Mesodermal cell (in vitro differentiated cells): ENCODE measurements around the gene EFCAB5.
"Not testable (repeated sequence)": the region's sequence is repeated elsewhere in the genome, so short reads cannot be mapped to it uniquely, and the experiment has no call there.

Experiments used
- H3K27ac ChIP-seq: 2 replicates; pipeline ENCODE4 v1.7.0; 2013; ENCODE audit warnings: mild to moderate bottlenecking, low read depth, low read length, moderate library complexity; ENCODE audit not compliant: severe bottlenecking
- H3K36me3 ChIP-seq: 2 replicates; pipeline ENCODE4 v1.7.1; 2013; ENCODE audit warnings: mild to moderate bottlenecking, low read length, moderate library complexity; ENCODE audit not compliant: control insufficient read depth, insufficient read depth
- H3K4me1 ChIP-seq: one replicate; pipeline ENCODE4 v1.7.1; 2013; ENCODE audit warnings: mild to moderate bottlenecking, low read length; ENCODE audit not compliant: insufficient read depth, control insufficient read depth, poor library complexity, severe bottlenecking
- H3K4me3 ChIP-seq: 2 replicates; pipeline ENCODE4 v1.7.0; 2013; ENCODE audit warnings: low read length, control low read depth, mild to moderate bottlenecking; ENCODE audit not compliant: insufficient read depth, poor library complexity, severe bottlenecking; ENCODE audit errors: extremely low read depth
- H3K9me3 ChIP-seq: 2 replicates; pipeline ENCODE4 v1.7.1; 2013; ENCODE audit warnings: mild to moderate bottlenecking, low read length, moderate library complexity; ENCODE audit not compliant: control insufficient read depth
- WGBS, 2 experiments: methylation state at CpG; one replicate each; pipeline ENCODE4 v1.1.5; 2013; ENCODE audit warnings: missing lambda C conversion rate in 2 of 2; ENCODE audit not compliant: insufficient coverage in 2 of 2; 5-methylcytosine and 5-hydroxymethylcytosine counted together

Gene EFCAB5

GRCh38 chr17:30005709-30006320 is 64.4 kb downstream of the EFCAB5 start:
- 43 to 61% methylated on average over 4 to 5 of the region's 8 CpGs for WGBS, 2 experiments
- peaks cover 12% of the 10 kb centered on the region for H3K4me1 ChIP-seq
- H3K9me3 ChIP-seq, result no peaks in the 10 kb centered on the region
- no peaks in the 10 kb centered on the region for H3K36me3 ChIP-seq
- no peak overlapping the region for H3K4me3 ChIP-seq
- peak overlapping the region; percentile 86 for H3K27ac ChIP-seq

GRCh38 chr17:30011934-30012333 is 70.5 kb downstream of the EFCAB5 start:
- WGBS, 2 experiments, result 92 to 100% methylated on average over 2 to 5 of the region's 10 CpGs
- not testable (repeated sequence) for H3K27ac ChIP-seq

GRCh38 chr17:30021708-30022317 is 80.4 kb downstream of the EFCAB5 start:
- Histone ChIP-seq H3K36me3 (no peaks in the 10 kb centered on the region), H3K27ac (no peak overlapping the region), H3K4me1 (no peaks in the 10 kb centered on the region), H3K4me3 (no peak overlapping the region), H3K9me3 (no peaks in the 10 kb centered on the region)
- WGBS, 2 experiments, result 100% methylated on average over 1 of the region's 4 CpGs; no CpG with 5 or more reads in 1 of the 2 experiments

More at GRCh38 chr17:30011934-30012333, 70.5 kb downstream of the EFCAB5 start:
- H3K9me3 ChIP-seq, H3K4me1 ChIP-seq, H3K36me3 ChIP-seq, H3K4me3 ChIP-seq: not testable (repeated sequence)

GRCh38 chr17:30025325-30025724 is 83.9 kb downstream of the EFCAB5 start:
- not testable (repeated sequence) for H3K4me1 ChIP-seq

GRCh38 chr17:30027676-30028075 is 86.2 kb downstream of the EFCAB5 start:
- WGBS, 2 experiments, result 80 to 83% methylated on average over 2 to 3 of the region's 4 CpGs
- H3K9me3 ChIP-seq, result no peaks in the 10 kb centered on the region
- no peak overlapping the region for H3K4me3 ChIP-seq
- H3K36me3 ChIP-seq, result no peaks in the 10 kb centered on the region
- H3K27ac ChIP-seq, result no peak overlapping the region
- no peaks in the 10 kb centered on the region for H3K4me1 ChIP-seq

More at GRCh38 chr17:30025325-30025724, 83.9 kb downstream of the EFCAB5 start:
- WGBS, 2 experiments, result no CpG with 5 or more reads among the region's 2 CpGs
- not testable (repeated sequence) for H3K36me3 ChIP-seq, H3K4me3 ChIP-seq, H3K9me3 ChIP-seq, H3K27ac ChIP-seq

- no peaks in the 10 kb centered on the region for H3K36me3 ChIP-seq
- H3K9me3 ChIP-seq, result no peaks in the 10 kb centered on the region
- no peak overlapping the region for H3K4me3 ChIP-seq
- 94 to 100% methylated on average over 1 to 3 of the region's 4 CpGs for WGBS, 2 experiments
- H3K27ac ChIP-seq, result no peak overlapping the region
- no peaks in the 10 kb centered on the region for H3K4me1 ChIP-seq
Measured at GRCh38 chr17:30031214-30031869, 89.9 kb downstream of the EFCAB5 start.

GRCh38 chr17:30035369-30035768 is 93.9 kb downstream of the EFCAB5 start:
- Histone ChIP-seq H3K4me3 (no peak overlapping the region), H3K27ac (no peak overlapping the region), H3K9me3 (peaks cover 5% of the 10 kb centered on the region), H3K36me3 (no peaks in the 10 kb centered on the region), H3K4me1 (no peaks in the 10 kb centered on the region)
- WGBS, 2 experiments, result 89% methylated on average over 1 of the region's 2 CpGs; no CpG with 5 or more reads in 1 of the 2 experiments

GRCh38 chr17:30040719-30041518 is 99.5 kb downstream of the EFCAB5 start:
- H3K4me1 ChIP-seq, H3K36me3 ChIP-seq, H3K27ac ChIP-seq, H3K4me3 ChIP-seq: not testable (repeated sequence)
- H3K9me3 ChIP-seq, result peaks cover 14% of the 10 kb centered on the region
- WGBS, 2 experiments, result 89 to 93% methylated on average over 3 of the region's 5 CpGs

- H3K4me1 ChIP-seq, result no peaks in the 10 kb centered on the region
- peaks cover 14% of the 10 kb centered on the region for H3K9me3 ChIP-seq
- H3K4me3 ChIP-seq, result no peak overlapping the region
Measured at GRCh38 chr17:30041551-30041950, 100.1 kb downstream of the EFCAB5 start.

GRCh38 chr17:30062372-30062771 is 120.9 kb downstream of the EFCAB5 start:
- Histone ChIP-seq H3K4me3 (no peak overlapping the region), H3K4me1 (no peaks in the 10 kb centered on the region), H3K27ac (no peak overlapping the region), H3K36me3 (no peaks in the 10 kb centered on the region), H3K9me3 (peaks cover 14% of the 10 kb centered on the region)
- WGBS, 2 experiments, result 63 to 71% methylated on average over 2 to 4 of the region's 4 CpGs

More at GRCh38 chr17:30041551-30041950, 100.1 kb downstream of the EFCAB5 start:
- H3K36me3 ChIP-seq, result no peaks in the 10 kb centered on the region
- no peak overlapping the region for H3K27ac ChIP-seq
